ENCODE results near the gene NKTR.
"Not testable (repeated sequence)": the region's sequence is repeated elsewhere in the genome, so short reads cannot be mapped to it uniquely, and the experiment has no call there.

NKTR gene

GRCh38 chr3:42562047-42562907 is 38.2 kb upstream of the NKTR start:
- TF ChIP-seq CTCF (IDR thresholded peaks at IDR 0.05), result no peak
- H3K36me3 ChIP-seq, result peaks cover 57 to 98% (median 82%) of the 10 kb centered on the region in 3 donors
- no peak for DNase-seq
- intact Hi-C loops (cut with DNase I; ENCODE audit: low total_unique reads), result no loop called here
- no peak overlapping the region for H3K4me3 ChIP-seq
- H3K27me3 ChIP-seq, result no peaks in the 10 kb centered on the region
- H3K27ac ChIP-seq, result no peak overlapping the region
- H3K9me3 ChIP-seq, result no peaks in the 10 kb centered on the region
- H3K4me1 ChIP-seq, result no peaks in the 10 kb centered on the region

- TF ChIP-seq CTCF (IDR thresholded peaks at IDR 0.05), result no peak
- Histone ChIP-seq H3K4me1 (no peaks in the 10 kb centered on the region), H3K27me3 (no peaks in the 10 kb centered on the region), H3K9me3 (peaks cover 0 to 1% (median 0%) of the 10 kb centered on the region in 3 donors), H3K27ac (no peak overlapping the region), H3K36me3 (peaks cover 35 to 53% (median 46%) of the 10 kb centered on the region in 3 donors), H3K4me3 (no peak overlapping the region)
- intact Hi-C loops (cut with DNase I; ENCODE audit: low total_unique reads), result no loop called here
- no peak for DNase-seq
Observed at GRCh38 chr3:42569593-42570142, 30.8 kb upstream of the NKTR start.

GRCh38 chr3:42572278-42572677 is 28.2 kb upstream of the NKTR start:
- no peaks in the 10 kb centered on the region for H3K4me1 ChIP-seq
- no peak for DNase-seq
- intact Hi-C loops (cut with DNase I; ENCODE audit: low total_unique reads), result no loop called here
- H3K4me3 ChIP-seq, result no peak overlapping the region
- no peak overlapping the region for H3K27ac ChIP-seq
- TF ChIP-seq CTCF (IDR thresholded peaks at IDR 0.05), result peak; percentile 12 to 15
- H3K36me3 ChIP-seq, result peaks cover 18 to 35% (median 31%) of the 10 kb centered on the region in 3 donors
- H3K27me3 ChIP-seq, result no peaks in the 10 kb centered on the region
- H3K9me3 ChIP-seq, result peaks cover 0 to 7% (median 0%) of the 10 kb centered on the region in 3 donors

- Histone ChIP-seq H3K4me3 (no peak overlapping the region), H3K27ac (no peak overlapping the region), H3K27me3 (no peaks in the 10 kb centered on the region), H3K36me3 (peaks cover 7 to 24% (median 16%) of the 10 kb centered on the region in 3 donors), H3K4me1 (peaks cover 0 to 2% (median under 1%) of the 10 kb centered on the region in 4 donors), H3K9me3 (peaks cover 0 to 7% (median 0%) of the 10 kb centered on the region in 3 donors)
- intact Hi-C loops (cut with DNase I; ENCODE audit: low total_unique reads), result no loop called here
- TF ChIP-seq CTCF (IDR thresholded peaks at IDR 0.05), result no peak
- no peak for DNase-seq
Observed at GRCh38 chr3:42575137-42575741, 25.2 kb upstream of the NKTR start.

GRCh38 chr3:42578054-42578453 is 22.4 kb upstream of the NKTR start:
- intact Hi-C loops (cut with DNase I; ENCODE audit: low total_unique reads), result no loop called here
- H3K9me3 ChIP-seq, result peaks cover 0 to 7% (median 0%) of the 10 kb centered on the region in 3 donors
- no peak for TF ChIP-seq CTCF (IDR thresholded peaks at IDR 0.05)

GRCh38 chr3:42579346-42579745 is 21.1 kb upstream of the NKTR start:
- H3K27ac ChIP-seq; H3K9me3 ChIP-seq; intact Hi-C loops (cut with DNase I; ENCODE audit: low total_unique reads); H3K4me3 ChIP-seq; H3K27me3 ChIP-seq; DNase-seq: not testable (repeated sequence)
- Histone ChIP-seq H3K4me1 (peaks cover 0 to 20% (median 16%) of the 10 kb centered on the region in 4 donors), H3K36me3 (peaks cover 0 to 12% (median 4%) of the 10 kb centered on the region in 3 donors)

More at GRCh38 chr3:42578054-42578453, 22.4 kb upstream of the NKTR start:
- H3K36me3 ChIP-seq, result peaks cover 7 to 23% (median 15%) of the 10 kb centered on the region in 3 donors
- DNase-seq, result no peak
- no peak overlapping the region for H3K4me3 ChIP-seq
- no peaks in the 10 kb centered on the region for H3K27me3 ChIP-seq
- H3K27ac ChIP-seq, result no peak overlapping the region
- H3K4me1 ChIP-seq, result peaks cover 0 to 20% (median 16%) of the 10 kb centered on the region in 4 donors

Data from tibial artery (tissue), 4 donors.